ENCODE results near the gene COL6A5.

The COL6A5 gene

GRCh38 chr3:130516645-130517512, 171.4 kb downstream of the COL6A5 start, which contains the start of gene COL6A6:
TSS of gene COL6A6 (plus strand) at chr3:130517177. CDS start at chr3:130560365, 43,188 bp downstream.
- no peak for DNase-seq (ENCODE audit: low read depth)

- no peak for DNase-seq (ENCODE audit: low read depth)
These were observed 172.1 kb downstream of the COL6A5 start for GRCh38 chr3:130517602-130518001.

GRCh38 chr3:130519754-130520153, 174.3 kb downstream of the COL6A5 start:
- DNase-seq (ENCODE audit: low read depth) = no peak

GRCh38 chr3:130522399-130522798, 176.9 kb downstream of the COL6A5 start:
- no peak for DNase-seq (ENCODE audit: low read depth)

DNA sequence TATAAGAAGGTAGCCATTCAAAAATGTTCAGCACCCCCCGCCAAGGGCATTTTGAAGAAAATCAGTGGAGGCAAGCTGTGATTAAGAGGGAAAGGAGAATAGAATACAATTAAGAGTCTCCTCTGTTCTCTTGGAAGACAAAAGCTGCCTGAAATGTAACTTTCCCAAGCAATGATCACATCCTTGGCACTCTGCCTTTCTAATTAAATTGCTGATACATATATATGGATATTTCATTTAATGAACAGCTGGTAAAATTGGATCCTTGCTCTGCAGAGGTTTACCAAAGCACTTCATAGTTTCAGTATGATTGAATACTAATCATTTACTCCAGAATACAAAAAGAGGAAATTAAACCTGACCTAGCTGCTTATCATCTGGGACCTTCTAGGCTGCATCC, 182.0 kb downstream of the COL6A5 start:
- DNase-seq (ENCODE audit: low read depth) = no peak

- DNase-seq (ENCODE audit: low read depth) = no peak
These were observed 182.6 kb downstream of the COL6A5 start for GRCh38 chr3:130528120-130528519.

GRCh38 chr3:130529486-130530215, 184.2 kb downstream of the COL6A5 start:
- no peak for DNase-seq (ENCODE audit: low read depth)

DNA sequence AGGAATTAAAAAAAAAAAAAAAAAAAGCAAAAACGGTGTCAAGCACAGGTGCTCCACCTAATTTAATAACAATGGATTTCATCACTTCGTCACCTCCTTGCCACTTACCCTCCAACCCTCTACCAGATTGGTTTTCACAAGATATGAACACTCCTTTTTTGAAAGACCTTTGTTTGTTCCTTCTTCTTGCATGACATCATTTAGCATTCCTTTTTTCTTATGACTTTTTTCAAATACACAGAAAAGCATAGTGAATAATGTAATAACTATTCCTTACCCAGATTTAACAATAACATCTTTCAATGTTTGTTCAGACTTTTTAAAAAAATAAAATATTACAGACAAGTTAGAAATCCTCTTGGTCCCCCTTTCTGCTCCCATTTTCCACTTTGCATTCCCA, 187.8 kb downstream of the COL6A5 start:
- no peak for DNase-seq (ENCODE audit: low read depth)

Measured in activated gamma-delta T cell treated with anti-CD3 and anti-CD28 coated beads, Interleukin-2, amount 50 U/mL, for 16 hours (primary cell).